Esophagus squamous epithelium (tissue), 4 donors: Measurements from ENCODE around the gene XPNPEP1.

Experiments
- POLR2A ChIP-seq, 4 donors: fragments of 450-650 bp; IDR thresholded peaks; one replicate each; pipeline ENCODE4 v1.6.1; 2017; ENCODE audit warnings: antibody characterized with exemption in 4 of 4, mild to moderate bottlenecking in 4 of 4, moderate library complexity in 3 of 4
- TF ChIP-seq, protein P1 (sequence below), 6 experiments: fragments of 450-650 bp in 4 of 6; fragments of 200-600 bp in 2 of 6; sonication (generic) in 2 of 6; IDR thresholded peaks; one replicate each; pipeline ENCODE4 v1.5.1; 2016 to 2019; ENCODE audit warnings: antibody characterized with exemption in 6 of 6, mild to moderate bottlenecking in 4 of 6, moderate library complexity in 4 of 6

DNA sequence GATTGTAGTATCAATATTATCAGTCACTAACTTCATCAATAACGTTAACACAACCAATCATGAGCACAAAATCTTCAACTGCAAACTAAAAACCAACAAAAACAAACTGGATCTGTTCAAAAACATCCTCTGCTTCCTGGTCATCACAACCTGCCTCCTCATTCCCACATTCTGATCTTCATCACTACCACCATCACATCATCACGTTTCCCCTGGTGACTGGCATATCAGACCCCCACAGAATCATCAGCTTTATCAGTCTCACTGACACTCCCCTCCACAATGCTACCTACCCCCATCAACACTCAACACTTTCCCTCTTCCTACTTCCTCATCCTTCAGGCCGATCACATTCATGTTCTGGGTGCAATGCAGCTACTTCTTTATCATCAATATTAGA lies 11.4 kb downstream of the XPNPEP1 start:
- TF ChIP-seq, protein P1, sequence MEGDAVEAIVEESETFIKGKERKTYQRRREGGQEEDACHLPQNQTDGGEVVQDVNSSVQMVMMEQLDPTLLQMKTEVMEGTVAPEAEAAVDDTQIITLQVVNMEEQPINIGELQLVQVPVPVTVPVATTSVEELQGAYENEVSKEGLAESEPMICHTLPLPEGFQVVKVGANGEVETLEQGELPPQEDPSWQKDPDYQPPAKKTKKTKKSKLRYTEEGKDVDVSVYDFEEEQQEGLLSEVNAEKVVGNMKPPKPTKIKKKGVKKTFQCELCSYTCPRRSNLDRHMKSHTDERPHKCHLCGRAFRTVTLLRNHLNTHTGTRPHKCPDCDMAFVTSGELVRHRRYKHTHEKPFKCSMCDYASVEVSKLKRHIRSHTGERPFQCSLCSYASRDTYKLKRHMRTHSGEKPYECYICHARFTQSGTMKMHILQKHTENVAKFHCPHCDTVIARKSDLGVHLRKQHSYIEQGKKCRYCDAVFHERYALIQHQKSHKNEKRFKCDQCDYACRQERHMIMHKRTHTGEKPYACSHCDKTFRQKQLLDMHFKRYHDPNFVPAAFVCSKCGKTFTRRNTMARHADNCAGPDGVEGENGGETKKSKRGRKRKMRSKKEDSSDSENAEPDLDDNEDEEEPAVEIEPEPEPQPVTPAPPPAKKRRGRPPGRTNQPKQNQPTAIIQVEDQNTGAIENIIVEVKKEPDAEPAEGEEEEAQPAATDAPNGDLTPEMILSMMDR (IDR thresholded peaks at IDR 0.05) = no peak
- no peak for TF ChIP-seq POLR2A (IDR thresholded peaks at IDR 0.05)
